Body of pancreas (tissue), 4 donors: Measurements from ENCODE around the gene MED26. TPM values are rescaled to one million over a fixed set of nuclear protein-coding genes. Genes with fewer than 3 reads are reported as not detected.

Experiments
- ATAC-seq: fragments of 150-250 bp; one replicate; pipeline ENCODE4 v1.9.1; 2016
- DNase-seq, 4 donors: peaks; one replicate each; pipeline ENCODE4 v3.0.0-alpha.2; 2019
- H3K27ac ChIP-seq, 4 donors: fragments of 200-600 bp; sonication (generic); 1 replicate in 3 of 4; 2 replicates in 1 of 4; pipeline versions ENCODE4 v1.5.1 to v1.6.1; 2016 to 2019; ENCODE audit warnings: mild to moderate bottlenecking in 1 of 4, mixed read lengths in 1 of 4, moderate library complexity in 1 of 4
- H3K27me3 ChIP-seq, 2 donors: fragments of 200-600 bp; sonication (generic); one replicate each; pipeline ENCODE4 v1.6.0; 2016; ENCODE audit warnings: mild to moderate bottlenecking in 1 of 2
- H3K36me3 ChIP-seq, 2 donors: fragments of 200-600 bp; sonication (generic); replicated peaks in 1 of 2; 2 replicates each; pipeline ENCODE4 v1.5.1; 2016; ENCODE audit warnings: low read depth in 2 of 2; ENCODE audit not compliant: insufficient read depth in 1 of 2
- H3K4me1 ChIP-seq: fragments of 200-600 bp; sonication (generic); one replicate; pipeline ENCODE4 v1.6.0; 2016
- H3K4me3 ChIP-seq, 2 donors: fragments of 200-600 bp; sonication (generic); 1 replicate in 1 of 2; 2 replicates in 1 of 2; pipeline ENCODE4 v1.5.1; 2016 to 2019
- H3K9me3 ChIP-seq, 3 donors: fragments of 200-600 bp; sonication (generic); 1 replicate in 2 of 3; 2 replicates in 1 of 3; pipeline ENCODE4 v1.5.1; 2016
- CTCF ChIP-seq, 7 experiments: fragments of 450-650 bp in 4 of 7; fragments of 200-600 bp in 3 of 7; sonication (generic) in 3 of 7; IDR thresholded peaks; one replicate each; pipeline ENCODE4 v1.5.1; 2016 to 2019; ENCODE audit warnings: antibody characterized with exemption in 7 of 7
- POLR2A ChIP-seq, 3 donors: fragments of 450-650 bp; IDR thresholded peaks; one replicate each; pipeline ENCODE4 v1.6.1; 2016; ENCODE audit warnings: antibody characterized with exemption in 3 of 3, mild to moderate bottlenecking in 2 of 3
- WGBS, 2 donors: methylation state at CpG; one replicate each; pipeline ENCODE4 v1.1.5; 2017; 5-methylcytosine and 5-hydroxymethylcytosine counted together
- intact Hi-C: fragments of 100-400 bp; cut with DNase I; formaldehyde crosslinking; loops from one replicate; pipeline ENCODE4 v1.15.1; 2023
- total RNA-seq, 2 donors: library from RNA; depleted of rRNA; stranded (reverse); fragments of >200 nt; gene quantifications; one replicate each; pipeline ENCODE4 v1.1.0, GENCODE V29; 2016

MED26 gene
- total RNA-seq, 2 donors from 2014 or later, result 4.9 to 8.2 TPM

- Histone ChIP-seq H3K4me1 (peaks cover 41% of the 10 kb centered on the region), H3K9me3 (no peaks in the 10 kb centered on the region), H3K36me3 (no peaks in the 10 kb centered on the region), H3K27ac (peak overlapping the region; percentile 46 to 98 (median 95)), H3K4me3 (peak overlapping the region; percentile 75 to 87), H3K27me3 (no peaks in the 10 kb centered on the region)
- no peak for TF ChIP-seq POLR2A (IDR thresholded peaks at IDR 0.05)
- no peak for TF ChIP-seq CTCF (IDR thresholded peaks at IDR 0.05)
- DNase-seq (peak in 3 of 4 donors; percentile 12 to 22 (median 14)), ATAC-seq (no peak)
- intact Hi-C loops, result loop anchor here (10.0 kb wide), 1 partner anchor 53 kb away; the partner anchor contains the start of gene SLC35E1
- 0% methylated on average over 7 to 52 of the region's 52 CpGs for WGBS, 2 donors
Measured at GRCh38 chr19:16627193-16627927, 644 bp downstream of the MED26 start.

GRCh38 chr19:16626796-16627192 lies 1.2 kb downstream of the MED26 start:
- H3K36me3 ChIP-seq, result no peaks in the 10 kb centered on the region
- peak overlapping the region in 3 of 4 donors; percentile 93 to 98 (median 97) for H3K27ac ChIP-seq
- TF ChIP-seq POLR2A (IDR thresholded peaks at IDR 0.05) (no peak), CTCF (IDR thresholded peaks at IDR 0.05) (no peak)
- ATAC-seq (no peak), DNase-seq (no peak)
- 4 to 6% methylated on average over 10 to 12 of the region's 12 CpGs for WGBS, 2 donors
- H3K4me1 ChIP-seq, result peaks cover 41% of the 10 kb centered on the region
- intact Hi-C loops, result loop anchor here (10.0 kb wide), 1 partner anchor 52 kb away; the partner anchor contains the start of gene SLC35E1
- no peaks in the 10 kb centered on the region for H3K9me3 ChIP-seq
- H3K27me3 ChIP-seq, result no peaks in the 10 kb centered on the region
- H3K4me3 ChIP-seq, result peak overlapping the region; percentile 75 to 87

GRCh38 chr19:16625163-16625958 lies 2.6 kb downstream of the MED26 start:
- Histone ChIP-seq H3K4me1 (peaks cover 44% of the 10 kb centered on the region), H3K27ac (no peak overlapping the region)
- no peak for ATAC-seq

GRCh38 chr19:16624236-16624635 lies 3.8 kb downstream of the MED26 start:
- no peaks in the 10 kb centered on the region for H3K27me3 ChIP-seq
- ATAC-seq (no peak), DNase-seq (peak in 1 of 4 donors; percentile 42)
- H3K4me1 ChIP-seq, result peaks cover 47% of the 10 kb centered on the region
- no peak overlapping the region for H3K4me3 ChIP-seq
- H3K36me3 ChIP-seq, result no peaks in the 10 kb centered on the region
- intact Hi-C loops, result loop anchor here (10.0 kb wide), 1 partner anchor 49 kb away; the partner anchor contains the start of gene SLC35E1
- TF ChIP-seq POLR2A (IDR thresholded peaks at IDR 0.05), result no peak
- TF ChIP-seq CTCF (IDR thresholded peaks at IDR 0.05), result no peak
- H3K27ac ChIP-seq, result peak overlapping the region in 1 of 4 donors; percentile 13
- 23 to 45% methylated on average over 10 of the region's 10 CpGs for WGBS, 2 donors
- no peaks in the 10 kb centered on the region for H3K9me3 ChIP-seq

More at GRCh38 chr19:16625163-16625958, 2.6 kb downstream of the MED26 start:
- intact Hi-C loops, result loop anchor here (10.0 kb wide), 1 partner anchor 51 kb away; the partner anchor contains the start of gene SLC35E1
- WGBS, 2 donors, result 30 to 42% methylated on average over 16 of the region's 16 CpGs
- H3K9me3 ChIP-seq, result no peaks in the 10 kb centered on the region
- TF ChIP-seq POLR2A (IDR thresholded peaks at IDR 0.05) (no peak), CTCF (IDR thresholded peaks at IDR 0.05) (no peak)
- no peak overlapping the region for H3K4me3 ChIP-seq
- no peaks in the 10 kb centered on the region for H3K36me3 ChIP-seq
- no peaks in the 10 kb centered on the region for H3K27me3 ChIP-seq
- no peak for DNase-seq
